HepG2 (cell line): ENCODE measurements around the gene DOK4. TPM values are rescaled to one million over a fixed set of nuclear protein-coding genes. Genes with fewer than 3 reads are reported as not detected.

ENCODE experiments used
- polyA plus RNA-seq, 8 experiments: library from polyadenylated mRNA; depleted of rRNA in 3 of 8; stranded (reverse) in 7 of 8; unstranded in 1 of 8; fragments of >200 nt; fragmentation: Illumina TruSeq in 4 of 8; extraction: Trizol in 4 of 8; gene quantifications; 2 replicates each; pipeline versions ENCODE4 v1.2.1 to v1.2.3, GENCODE V29; 2011 to 2016; ENCODE audit warnings: low read depth in 4 of 8, missing spikeins in 1 of 8, mixed read lengths in 1 of 8; ENCODE audit not compliant: insufficient read depth in 1 of 8
- total RNA-seq, 5 experiments: library from RNA; depleted of rRNA; stranded (reverse); fragments of >200 nt; fragmentation: Illumina TruSeq; extraction: Trizol; gene quantifications; 2 replicates each; pipeline ENCODE4 v1.2.3, GENCODE V29; 2016; ENCODE audit warnings: low read depth in 1 of 5
- TF ChIP-seq, protein P1 (sequence below): sonication (generic); formaldehyde crosslinking; IDR thresholded peaks from one replicate; pipeline ENCODE4 v1.5.1; 2020; ENCODE audit warnings: mild to moderate bottlenecking, missing genetic modification reagents; ENCODE audit errors: not compliant biosample characterization
- TF ChIP-seq, protein P2 (sequence below): sonication (generic); formaldehyde crosslinking; IDR thresholded peaks from 2 replicates; pipeline ENCODE4 v1.4.0; 2020; ENCODE audit warnings: missing genetic modification reagents, borderline replicate concordance

Gene DOK4
- total and polyA plus RNA-seq, 2 of the 13 experiments (the other 11 are each of a cell fraction or from before 2014, with no cell fraction given), result 52.7 to 70.0 TPM

DNA sequence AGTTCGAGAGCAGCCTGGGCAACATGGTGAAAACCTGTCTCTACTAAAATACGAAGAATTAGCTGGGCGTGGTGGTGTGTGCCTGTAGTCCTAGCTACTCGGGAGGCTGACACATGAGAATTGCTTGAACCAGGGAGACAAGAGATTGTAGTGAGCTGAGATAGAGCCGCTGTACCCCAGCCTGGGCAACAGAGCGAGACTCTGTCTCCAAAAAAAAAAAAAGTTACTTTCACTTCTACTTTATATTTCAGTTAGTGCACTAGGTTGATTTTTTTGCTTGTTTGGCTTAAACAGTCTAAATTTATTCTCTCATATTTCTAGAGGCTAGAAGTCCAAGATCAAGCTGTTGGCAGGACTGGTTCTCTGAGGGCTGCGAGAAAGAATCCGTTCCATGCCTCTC, 36.7 kb upstream of the DOK4 start (continued):
- TF ChIP-seq, protein P1, sequence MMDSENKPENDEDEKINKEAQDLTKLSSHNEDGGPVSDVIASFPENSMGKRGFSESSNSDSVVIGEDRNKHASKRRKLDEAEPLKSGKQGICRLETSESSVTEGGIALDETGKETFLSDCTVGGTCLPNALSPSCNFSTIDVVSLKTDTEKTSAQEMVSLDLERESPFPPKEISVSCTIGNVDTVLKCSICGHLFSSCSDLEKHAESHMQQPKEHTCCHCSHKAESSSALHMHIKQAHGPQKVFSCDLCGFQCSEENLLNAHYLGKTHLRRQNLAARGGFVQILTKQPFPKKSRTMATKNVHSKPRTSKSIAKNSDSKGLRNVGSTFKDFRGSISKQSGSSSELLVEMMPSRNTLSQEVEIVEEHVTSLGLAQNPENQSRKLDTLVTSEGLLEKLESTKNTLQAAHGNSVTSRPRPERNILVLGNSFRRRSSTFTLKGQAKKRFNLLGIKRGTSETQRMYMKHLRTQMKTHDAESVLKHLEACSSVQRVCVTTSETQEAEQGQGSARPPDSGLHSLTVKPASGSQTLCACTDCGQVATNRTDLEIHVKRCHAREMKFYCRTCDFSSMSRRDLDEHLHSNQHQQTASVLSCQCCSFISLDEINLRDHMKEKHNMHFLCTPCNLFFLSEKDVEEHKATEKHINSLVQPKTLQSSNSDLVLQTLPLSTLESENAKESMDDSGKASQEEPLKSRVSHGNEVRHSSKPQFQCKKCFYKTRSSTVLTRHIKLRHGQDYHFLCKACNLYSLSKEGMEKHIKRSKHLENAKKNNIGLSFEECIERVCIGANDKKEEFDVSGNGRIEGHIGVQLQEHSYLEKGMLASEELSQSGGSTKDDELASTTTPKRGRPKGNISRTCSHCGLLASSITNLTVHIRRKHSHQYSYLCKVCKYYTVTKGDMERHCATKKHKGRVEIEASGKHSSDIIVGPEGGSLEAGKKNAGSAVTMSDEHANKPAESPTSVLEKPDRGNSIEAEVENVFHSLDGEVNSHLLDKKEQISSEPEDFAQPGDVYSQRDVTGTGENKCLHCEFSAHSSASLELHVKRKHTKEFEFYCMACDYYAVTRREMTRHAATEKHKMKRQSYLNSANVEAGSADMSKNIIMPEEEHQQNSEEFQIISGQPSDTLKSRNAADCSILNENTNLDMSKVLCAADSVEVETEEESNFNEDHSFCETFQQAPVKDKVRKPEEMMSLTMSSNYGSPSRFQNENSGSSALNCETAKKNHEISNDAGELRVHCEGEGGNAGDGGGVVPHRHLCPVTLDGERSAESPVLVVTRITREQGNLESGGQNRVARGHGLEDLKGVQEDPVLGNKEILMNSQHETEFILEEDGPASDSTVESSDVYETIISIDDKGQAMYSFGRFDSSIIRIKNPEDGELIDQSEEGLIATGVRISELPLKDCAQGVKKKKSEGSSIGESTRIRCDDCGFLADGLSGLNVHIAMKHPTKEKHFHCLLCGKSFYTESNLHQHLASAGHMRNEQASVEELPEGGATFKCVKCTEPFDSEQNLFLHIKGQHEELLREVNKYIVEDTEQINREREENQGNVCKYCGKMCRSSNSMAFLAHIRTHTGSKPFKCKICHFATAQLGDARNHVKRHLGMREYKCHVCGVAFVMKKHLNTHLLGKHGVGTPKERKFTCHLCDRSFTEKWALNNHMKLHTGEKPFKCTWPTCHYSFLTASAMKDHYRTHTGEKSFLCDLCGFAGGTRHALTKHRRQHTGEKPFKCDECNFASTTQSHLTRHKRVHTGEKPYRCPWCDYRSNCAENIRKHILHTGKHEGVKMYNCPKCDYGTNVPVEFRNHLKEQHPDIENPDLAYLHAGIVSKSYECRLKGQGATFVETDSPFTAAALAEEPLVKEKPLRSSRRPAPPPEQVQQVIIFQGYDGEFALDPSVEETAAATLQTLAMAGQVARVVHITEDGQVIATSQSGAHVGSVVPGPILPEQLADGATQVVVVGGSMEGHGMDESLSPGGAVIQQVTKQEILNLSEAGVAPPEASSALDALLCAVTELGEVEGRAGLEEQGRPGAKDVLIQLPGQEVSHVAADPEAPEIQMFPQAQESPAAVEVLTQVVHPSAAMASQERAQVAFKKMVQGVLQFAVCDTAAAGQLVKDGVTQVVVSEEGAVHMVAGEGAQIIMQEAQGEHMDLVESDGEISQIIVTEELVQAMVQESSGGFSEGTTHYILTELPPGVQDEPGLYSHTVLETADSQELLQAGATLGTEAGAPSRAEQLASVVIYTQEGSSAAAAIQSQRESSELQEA (CRISPR knock-in tag), result no peak
- TF ChIP-seq, protein P2, sequence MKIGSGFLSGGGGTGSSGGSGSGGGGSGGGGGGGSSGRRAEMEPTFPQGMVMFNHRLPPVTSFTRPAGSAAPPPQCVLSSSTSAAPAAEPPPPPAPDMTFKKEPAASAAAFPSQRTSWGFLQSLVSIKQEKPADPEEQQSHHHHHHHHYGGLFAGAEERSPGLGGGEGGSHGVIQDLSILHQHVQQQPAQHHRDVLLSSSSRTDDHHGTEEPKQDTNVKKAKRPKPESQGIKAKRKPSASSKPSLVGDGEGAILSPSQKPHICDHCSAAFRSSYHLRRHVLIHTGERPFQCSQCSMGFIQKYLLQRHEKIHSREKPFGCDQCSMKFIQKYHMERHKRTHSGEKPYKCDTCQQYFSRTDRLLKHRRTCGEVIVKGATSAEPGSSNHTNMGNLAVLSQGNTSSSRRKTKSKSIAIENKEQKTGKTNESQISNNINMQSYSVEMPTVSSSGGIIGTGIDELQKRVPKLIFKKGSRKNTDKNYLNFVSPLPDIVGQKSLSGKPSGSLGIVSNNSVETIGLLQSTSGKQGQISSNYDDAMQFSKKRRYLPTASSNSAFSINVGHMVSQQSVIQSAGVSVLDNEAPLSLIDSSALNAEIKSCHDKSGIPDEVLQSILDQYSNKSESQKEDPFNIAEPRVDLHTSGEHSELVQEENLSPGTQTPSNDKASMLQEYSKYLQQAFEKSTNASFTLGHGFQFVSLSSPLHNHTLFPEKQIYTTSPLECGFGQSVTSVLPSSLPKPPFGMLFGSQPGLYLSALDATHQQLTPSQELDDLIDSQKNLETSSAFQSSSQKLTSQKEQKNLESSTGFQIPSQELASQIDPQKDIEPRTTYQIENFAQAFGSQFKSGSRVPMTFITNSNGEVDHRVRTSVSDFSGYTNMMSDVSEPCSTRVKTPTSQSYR (CRISPR knock-in tag), result no peak
